Adipocyte (in vitro differentiated cells): Measurements from ENCODE around the gene PJA2.

Experiments used
- DNase-seq: peaks from one replicate; pipeline ENCODE4 v3.0.0-alpha.2; 2015; ENCODE audit warnings: low read depth
- H3K27me3 ChIP-seq: replicated peaks from 2 replicates; pipeline ENCODE4 v1.7.0; 2013; ENCODE audit warnings: mild to moderate bottlenecking, low read length, moderate library complexity; ENCODE audit not compliant: control insufficient read depth, insufficient read depth
- H3K36me3 ChIP-seq: 2 replicates; pipeline ENCODE4 v1.7.0; 2013; ENCODE audit warnings: low read length, mild to moderate bottlenecking, moderate library complexity; ENCODE audit not compliant: control insufficient read depth, insufficient read depth, severe bottlenecking
- H3K4me1 ChIP-seq: 2 replicates; pipeline ENCODE4 v1.7.0; 2013; ENCODE audit warnings: mild to moderate bottlenecking, low read length, moderate library complexity; ENCODE audit not compliant: control insufficient read depth, insufficient read depth
- H3K4me3 ChIP-seq: 2 replicates; pipeline ENCODE4 v1.7.0; 2013; ENCODE audit warnings: mild to moderate bottlenecking, low read length, moderate library complexity
- H3K9ac ChIP-seq: 2 replicates; pipeline ENCODE4 v1.7.0; 2013; ENCODE audit warnings: mild to moderate bottlenecking, low read length, moderate library complexity
- H3K9me3 ChIP-seq: 2 replicates; pipeline ENCODE4 v1.7.0; 2013; ENCODE audit warnings: mild to moderate bottlenecking, low read length, moderate library complexity; ENCODE audit not compliant: control insufficient read depth

PJA2 gene

GRCh38 chr5:109319351-109319750 lies 90.4 kb downstream of the PJA2 start:
- DNase-seq = no peak
- H3K9ac ChIP-seq = no peak overlapping the region
- no peaks in the 10 kb centered on the region for H3K9me3 ChIP-seq
- peaks cover 12% of the 10 kb centered on the region for H3K4me1 ChIP-seq
- no peaks in the 10 kb centered on the region for H3K27me3 ChIP-seq
- H3K4me3 ChIP-seq = no peak overlapping the region
- no peaks in the 10 kb centered on the region for H3K36me3 ChIP-seq

GRCh38 chr5:109318455-109319108 lies 91.2 kb downstream of the PJA2 start:
- H3K9ac ChIP-seq = no peak overlapping the region
- H3K4me3 ChIP-seq = no peak overlapping the region
- H3K36me3 ChIP-seq = no peaks in the 10 kb centered on the region
- H3K9me3 ChIP-seq = no peaks in the 10 kb centered on the region
- no peaks in the 10 kb centered on the region for H3K27me3 ChIP-seq
- DNase-seq = no peak
- peaks cover 4% of the 10 kb centered on the region for H3K4me1 ChIP-seq

- Histone ChIP-seq H3K4me3 (peak overlapping the region; percentile 7), H3K27me3 (no peaks in the 10 kb centered on the region), H3K36me3 (no peaks in the 10 kb centered on the region), H3K4me1 (no peaks in the 10 kb centered on the region), H3K9me3 (no peaks in the 10 kb centered on the region), H3K9ac (no peak overlapping the region)
- no peak for DNase-seq
Measured at GRCh38 chr5:109316634-109317033, 93.1 kb downstream of the PJA2 start.

- DNase-seq = no peak
- H3K4me3 ChIP-seq = no peak overlapping the region
- H3K9ac ChIP-seq = no peak overlapping the region
- H3K27me3 ChIP-seq = no peaks in the 10 kb centered on the region
- H3K4me1 ChIP-seq = no peaks in the 10 kb centered on the region
- H3K9me3 ChIP-seq = no peaks in the 10 kb centered on the region
- no peaks in the 10 kb centered on the region for H3K36me3 ChIP-seq
Measured at GRCh38 chr5:109315245-109315644, 94.5 kb downstream of the PJA2 start.

- H3K9ac ChIP-seq = no peak overlapping the region
- no peak for DNase-seq
- H3K4me1 ChIP-seq = peaks cover 4% of the 10 kb centered on the region
- no peaks in the 10 kb centered on the region for H3K9me3 ChIP-seq
- no peaks in the 10 kb centered on the region for H3K27me3 ChIP-seq
- H3K4me3 ChIP-seq = no peak overlapping the region
- no peaks in the 10 kb centered on the region for H3K36me3 ChIP-seq
Measured at GRCh38 chr5:109313127-109313526, 96.6 kb downstream of the PJA2 start.

- Histone ChIP-seq H3K36me3 (no peaks in the 10 kb centered on the region), H3K9ac (no peak overlapping the region), H3K4me3 (no peak overlapping the region), H3K4me1 (peaks cover 5% of the 10 kb centered on the region), H3K27me3 (no peaks in the 10 kb centered on the region), H3K9me3 (no peaks in the 10 kb centered on the region)
- DNase-seq = no peak
Measured at GRCh38 chr5:109312695-109313094, 97.1 kb downstream of the PJA2 start.

- no peak overlapping the region for H3K9ac ChIP-seq
- no peak overlapping the region for H3K4me3 ChIP-seq
- no peaks in the 10 kb centered on the region for H3K9me3 ChIP-seq
- no peak for DNase-seq
- H3K36me3 ChIP-seq = no peaks in the 10 kb centered on the region
- peaks cover 5% of the 10 kb centered on the region for H3K4me1 ChIP-seq
- H3K27me3 ChIP-seq = no peaks in the 10 kb centered on the region
Measured at GRCh38 chr5:109310315-109310714, 99.5 kb downstream of the PJA2 start.

- Histone ChIP-seq H3K4me1 (peaks cover 5% of the 10 kb centered on the region), H3K36me3 (no peaks in the 10 kb centered on the region), H3K9ac (no peak overlapping the region), H3K4me3 (no peak overlapping the region), H3K27me3 (no peaks in the 10 kb centered on the region), H3K9me3 (no peaks in the 10 kb centered on the region)
- DNase-seq = no peak
Measured at GRCh38 chr5:109309326-109310063, 100.3 kb downstream of the PJA2 start.

GRCh38 chr5:109307951-109308350 lies 101.8 kb downstream of the PJA2 start:
- Histone ChIP-seq H3K36me3 (no peaks in the 10 kb centered on the region), H3K9me3 (no peaks in the 10 kb centered on the region), H3K4me3 (no peak overlapping the region), H3K27me3 (no peaks in the 10 kb centered on the region), H3K4me1 (peaks cover 5% of the 10 kb centered on the region), H3K9ac (no peak overlapping the region)
- no peak for DNase-seq

- Histone ChIP-seq H3K27me3 (no peaks in the 10 kb centered on the region), H3K36me3 (no peaks in the 10 kb centered on the region), H3K4me1 (peaks cover 5% of the 10 kb centered on the region), H3K9ac (no peak overlapping the region), H3K9me3 (no peaks in the 10 kb centered on the region), H3K4me3 (no peak overlapping the region)
- no peak for DNase-seq
Measured at GRCh38 chr5:109307456-109307855, 102.3 kb downstream of the PJA2 start.

- no peaks in the 10 kb centered on the region for H3K36me3 ChIP-seq
- no peak overlapping the region for H3K9ac ChIP-seq
- H3K4me3 ChIP-seq = no peak overlapping the region
- H3K9me3 ChIP-seq = no peaks in the 10 kb centered on the region
- DNase-seq = no peak
- H3K4me1 ChIP-seq = peaks cover 5% of the 10 kb centered on the region
- H3K27me3 ChIP-seq = no peaks in the 10 kb centered on the region
Measured at GRCh38 chr5:109305352-109305751, 104.4 kb downstream of the PJA2 start.
